Lower leg skin (tissue), 4 donors: Measurements from ENCODE around the gene TOMM40L. TPM values are rescaled to one million over a fixed set of nuclear protein-coding genes. Genes with fewer than 3 reads are reported as not detected.
A peak's percentile ranks its signal among the peaks of the same experiment; 100 is the strongest.

Experiments used
- DNase-seq, 2 donors: peaks; one replicate each; pipeline ENCODE4 v3.0.0-alpha.2; 2019; ENCODE audit warnings: low spot score in 2 of 2
- H3K4me3 ChIP-seq: fragments of 200-600 bp; sonication (generic); 2 replicates; pipeline ENCODE4 v1.5.1; 2017; ENCODE audit warnings: mild to moderate bottlenecking, low read depth; ENCODE audit not compliant: poor library complexity, severe bottlenecking
- CTCF ChIP-seq, 3 donors: fragments of 450-650 bp; IDR thresholded peaks; one replicate each; pipeline ENCODE4 v1.5.1; 2016; ENCODE audit warnings: antibody characterized with exemption in 3 of 3, mild to moderate bottlenecking in 3 of 3, moderate library complexity in 2 of 3
- POLR2A ChIP-seq, 2 donors: fragments of 450-650 bp; IDR thresholded peaks; one replicate each; pipeline ENCODE4 v1.6.1; 2016 to 2017; ENCODE audit warnings: antibody characterized with exemption in 2 of 2, mild to moderate bottlenecking in 1 of 2, moderate library complexity in 1 of 2
- WGBS, 2 donors: methylation state at CpG; one replicate each; pipeline ENCODE4 v1.1.5; 2018; 5-methylcytosine and 5-hydroxymethylcytosine counted together
- intact Hi-C: fragments of 100-400 bp; cut with DNase I; formaldehyde crosslinking; loops from one replicate; pipeline ENCODE4 v1.15.0; 2023; ENCODE audit warnings: low total_unique reads
- total RNA-seq, 4 donors: library from RNA; depleted of rRNA; stranded (reverse); fragments of >200 nt; gene quantifications; one replicate each; pipeline ENCODE4 v1.1.0, GENCODE V29; 2016

Gene TOMM40L
- total RNA-seq, 4 donors from 2014 or later: 3.8 to 11.9 (median 7.7) TPM

GRCh38 chr1:161258439-161259344, 32.8 kb downstream of the TOMM40L start, which contains the start of gene PCP4L1:
Gene PCP4L1, plus strand, starts transcription at chr1:161258745. Its CDS starts 230 bp downstream, at chr1:161258975.
- H3K4me3 ChIP-seq: peak within 1 kb of the TSS; percentile 15
- DNase-seq: peak in 1 of 2 donors; percentile 85
- TF ChIP-seq POLR2A (IDR thresholded peaks at IDR 0.05) (no peak), CTCF (IDR thresholded peaks at IDR 0.05) (no peak)

GRCh38 chr1:161259345-161259702, 33.5 kb downstream of the TOMM40L start:
- WGBS, 2 donors: 31 to 53% methylated on average over 6 of the region's 6 CpGs
- H3K4me3 ChIP-seq: no peak overlapping the region

More at GRCh38 chr1:161258439-161259344, 32.8 kb downstream of the TOMM40L start, which contains the start of gene PCP4L1:
- 4 to 8% methylated on average over 43 to 58 of the region's 62 CpGs for WGBS, 2 donors
- intact Hi-C loops: no loop called here

GRCh38 chr1:161259765-161260164, 33.9 kb downstream of the TOMM40L start:
- TF ChIP-seq CTCF (IDR thresholded peaks at IDR 0.05) (no peak), POLR2A (IDR thresholded peaks at IDR 0.05) (no peak)
- no peak for DNase-seq
- H3K4me3 ChIP-seq: no peak overlapping the region
- intact Hi-C loops: no loop called here
- 55 to 70% methylated on average over 1 of the region's 1 CpG for WGBS, 2 donors

More at GRCh38 chr1:161259345-161259702, 33.5 kb downstream of the TOMM40L start:
- TF ChIP-seq POLR2A (IDR thresholded peaks at IDR 0.05) (no peak), CTCF (IDR thresholded peaks at IDR 0.05) (no peak)
- intact Hi-C loops: no loop called here
- DNase-seq: peak in 1 of 2 donors; percentile 40

GRCh38 chr1:161260376-161261260, 34.8 kb downstream of the TOMM40L start:
- DNase-seq: peak in 1 of 2 donors; percentile 12

More at GRCh38 chr1:161260376-161261260, 34.8 kb downstream of the TOMM40L start:
- intact Hi-C loops: no loop called here
- no peak overlapping the region for H3K4me3 ChIP-seq
- no peak for TF ChIP-seq POLR2A (IDR thresholded peaks at IDR 0.05)
- no peak for TF ChIP-seq CTCF (IDR thresholded peaks at IDR 0.05)
- WGBS, 2 donors: 33 to 39% methylated on average over 9 of the region's 9 CpGs
